ENCODE results near the gene TRAF5. TPM values are rescaled to one million over a fixed set of nuclear protein-coding genes. Genes with fewer than 3 reads are reported as not detected.

TRAF5 gene
- total RNA-seq, 1 donor from 2014 or later, result 14.4 TPM

GRCh38 chr1:211341999-211342398 is 15.4 kb downstream of the TRAF5 start:
- H3K9ac ChIP-seq (ENCODE audit: low read length), result no peak overlapping the region
- H3K4me3 Mint-ChIP-seq (ENCODE audit: unreplicated experiment), result no peak overlapping the region

GRCh38 chr1:211343607-211344006 is 17.0 kb downstream of the TRAF5 start:
- H3K4me1 Mint-ChIP-seq (ENCODE audit: low read depth, unreplicated experiment), result peaks cover 16% of the 10 kb centered on the region
- no peaks in the 10 kb centered on the region for H3K27me3 ChIP-seq (ENCODE audit: insufficient read depth, low read length)
- H3K27ac ChIP-seq (ENCODE audit: low read depth, low read length), result no peak overlapping the region
- no peak overlapping the region for H3K27ac Mint-ChIP-seq (ENCODE audit: unreplicated experiment)
- H3K4me1 ChIP-seq (ENCODE audit: insufficient read depth, low read length), result peaks cover 6% of the 10 kb centered on the region
- H3K36me3 ChIP-seq (ENCODE audit: insufficient read depth, low read length), result no peaks in the 10 kb centered on the region
- peaks cover 2% of the 10 kb centered on the region for H3K9me3 Mint-ChIP-seq (ENCODE audit: unreplicated experiment)
- H2AFZ ChIP-seq (ENCODE audit: low read depth, low read length), result no peak overlapping the region
- FAIRE-seq (no peak), DNase-seq (ENCODE audit: low read depth) (no peak)
- H3K4me3 Mint-ChIP-seq (ENCODE audit: unreplicated experiment), result no peak overlapping the region
- H3K4me2 ChIP-seq (ENCODE audit: low read length), result no peak overlapping the region
- H3K9ac ChIP-seq (ENCODE audit: low read length), result no peak overlapping the region
- no peaks in the 10 kb centered on the region for H3K27me3 Mint-ChIP-seq (ENCODE audit: low read depth, unreplicated experiment)
- no peak overlapping the region for H3K4me3 ChIP-seq (ENCODE audit: insufficient read depth, low read depth, low read length)
- TF ChIP-seq EZH2 (IDR thresholded peaks at IDR 0.05; ENCODE audit: insufficient read depth, low read length) (no peak), CTCF (IDR thresholded peaks at IDR 0.05; ENCODE audit: insufficient read depth, low read depth, low read length) (no peak)
- peaks cover 47% of the 10 kb centered on the region for H4K20me1 ChIP-seq (ENCODE audit: insufficient read depth, low read length)
- H3K79me2 ChIP-seq (ENCODE audit: insufficient read depth, low read length), result peaks cover 44% of the 10 kb centered on the region
- H3K36me3 Mint-ChIP-seq (ENCODE audit: low read depth, unreplicated experiment), result peaks cover 4% of the 10 kb centered on the region
- H3K9me3 ChIP-seq (ENCODE audit: insufficient read depth, low read depth, low read length), result no peaks in the 10 kb centered on the region

More at GRCh38 chr1:211341999-211342398, 15.4 kb downstream of the TRAF5 start:
- Mint-ChIP-seq H3K9me3 (ENCODE audit: unreplicated experiment) (peaks cover 3% of the 10 kb centered on the region), H3K27ac (ENCODE audit: unreplicated experiment) (no peak overlapping the region), H3K4me1 (ENCODE audit: low read depth, unreplicated experiment) (peaks cover 16% of the 10 kb centered on the region), H3K27me3 (ENCODE audit: low read depth, unreplicated experiment) (peaks cover 6% of the 10 kb centered on the region), H3K36me3 (ENCODE audit: low read depth, unreplicated experiment) (peaks cover 6% of the 10 kb centered on the region)
- Histone ChIP-seq H3K79me2 (ENCODE audit: insufficient read depth, low read length) (peaks cover 57% of the 10 kb centered on the region), H3K36me3 (ENCODE audit: insufficient read depth, low read length) (no peaks in the 10 kb centered on the region), H3K27ac (ENCODE audit: low read depth, low read length) (no peak overlapping the region), H3K4me1 (ENCODE audit: insufficient read depth, low read length) (peaks cover 6% of the 10 kb centered on the region), H3K27me3 (ENCODE audit: insufficient read depth, low read length) (no peaks in the 10 kb centered on the region), H3K4me2 (ENCODE audit: low read length) (no peak overlapping the region), H3K9me3 (ENCODE audit: insufficient read depth, low read depth, low read length) (no peaks in the 10 kb centered on the region), H2AFZ (ENCODE audit: low read depth, low read length) (no peak overlapping the region), H3K4me3 (ENCODE audit: insufficient read depth, low read depth, low read length) (no peak overlapping the region), H4K20me1 (ENCODE audit: insufficient read depth, low read length) (peaks cover 57% of the 10 kb centered on the region)
- no peak for TF ChIP-seq CTCF (IDR thresholded peaks at IDR 0.05; ENCODE audit: insufficient read depth, low read depth, low read length)
- TF ChIP-seq EZH2 (IDR thresholded peaks at IDR 0.05; ENCODE audit: insufficient read depth, low read length), result no peak
- no peak for DNase-seq (ENCODE audit: low read depth)
- no peak for FAIRE-seq

GRCh38 chr1:211344152-211344618 is 17.6 kb downstream of the TRAF5 start:
- peaks cover 43% of the 10 kb centered on the region for H4K20me1 ChIP-seq (ENCODE audit: insufficient read depth, low read length)
- no peak overlapping the region for H3K4me2 ChIP-seq (ENCODE audit: low read length)
- Mint-ChIP-seq H3K9me3 (ENCODE audit: unreplicated experiment) (no peaks in the 10 kb centered on the region), H3K4me3 (ENCODE audit: unreplicated experiment) (no peak overlapping the region), H3K27ac (ENCODE audit: unreplicated experiment) (no peak overlapping the region), H3K27me3 (ENCODE audit: low read depth, unreplicated experiment) (no peaks in the 10 kb centered on the region), H3K36me3 (ENCODE audit: low read depth, unreplicated experiment) (peaks cover 4% of the 10 kb centered on the region), H3K4me1 (ENCODE audit: low read depth, unreplicated experiment) (peaks cover 16% of the 10 kb centered on the region)
- H3K9me3 ChIP-seq (ENCODE audit: insufficient read depth, low read depth, low read length), result no peaks in the 10 kb centered on the region
- H3K9ac ChIP-seq (ENCODE audit: low read length), result no peak overlapping the region
- DNase-seq (ENCODE audit: low read depth), result peak; percentile 16
- no peak overlapping the region for H2AFZ ChIP-seq (ENCODE audit: low read depth, low read length)
- TF ChIP-seq EZH2 (IDR thresholded peaks at IDR 0.05; ENCODE audit: insufficient read depth, low read length) (no peak), CTCF (IDR thresholded peaks at IDR 0.05; ENCODE audit: insufficient read depth, low read depth, low read length) (no peak)
- H3K4me3 ChIP-seq (ENCODE audit: insufficient read depth, low read depth, low read length), result no peak overlapping the region
- H3K4me1 ChIP-seq (ENCODE audit: insufficient read depth, low read length), result peaks cover 6% of the 10 kb centered on the region
- no peaks in the 10 kb centered on the region for H3K27me3 ChIP-seq (ENCODE audit: insufficient read depth, low read length)
- no peak overlapping the region for H3K27ac ChIP-seq (ENCODE audit: low read depth, low read length)
- FAIRE-seq, result no peak
- peaks cover 39% of the 10 kb centered on the region for H3K79me2 ChIP-seq (ENCODE audit: insufficient read depth, low read length)
- H3K36me3 ChIP-seq (ENCODE audit: insufficient read depth, low read length), result no peaks in the 10 kb centered on the region

Data from astrocyte (in vitro differentiated cells and primary cell).